ENCODE measurements around the gene THNSL1. TPM values are rescaled to one million over a fixed set of nuclear protein-coding genes. Genes with fewer than 3 reads are reported as not detected.

Gene THNSL1
- total and polyA plus RNA-seq, 2 donors (not counting 1 experiment from before 2014, with no cell fraction given), result 1.6 to 4.3 TPM

- Histone ChIP-seq H3K27me3 (ENCODE audit: control insufficient read depth, insufficient read depth, low read length) (no peaks in the 10 kb centered on the region), H3K4me1 (ENCODE audit: control insufficient read depth, extremely low read depth, insufficient read depth, low read length) (no peaks in the 10 kb centered on the region), H2AFZ (ENCODE audit: low read length) (no peak overlapping the region), H3K9me3 (ENCODE audit: control insufficient read depth, insufficient read depth, low read depth, low read length) (no peaks in the 10 kb centered on the region), H3K79me2 (ENCODE audit: control insufficient read depth, insufficient read depth, low read length) (no peaks in the 10 kb centered on the region), H3K4me3 (replicated peaks in 1 of 4; ENCODE audit: control extremely low read depth in 1 of 4, insufficient read depth in 1 of 4, low read depth in 3 of 4, low read length in 4 of 4) (no peak overlapping the region), H4K20me1 (ENCODE audit: control insufficient read depth, extremely low read depth, insufficient read depth, low read length) (no peaks in the 10 kb centered on the region), H3K4me2 (ENCODE audit: extremely low read depth, insufficient read depth, low read length) (no peak overlapping the region), H3K36me3 (ENCODE audit: control insufficient read depth, insufficient read depth, low read length) (no peaks in the 10 kb centered on the region), H3K9ac (ENCODE audit: insufficient read depth, low read length) (no peak overlapping the region), H3K27ac (ENCODE audit: insufficient read depth, low read length) (no peak overlapping the region)
- TF ChIP-seq EZH2 (IDR thresholded peaks at IDR 0.05; ENCODE audit: low read length, missing control alignments), result no peak
- TF ChIP-seq, protein P1, sequence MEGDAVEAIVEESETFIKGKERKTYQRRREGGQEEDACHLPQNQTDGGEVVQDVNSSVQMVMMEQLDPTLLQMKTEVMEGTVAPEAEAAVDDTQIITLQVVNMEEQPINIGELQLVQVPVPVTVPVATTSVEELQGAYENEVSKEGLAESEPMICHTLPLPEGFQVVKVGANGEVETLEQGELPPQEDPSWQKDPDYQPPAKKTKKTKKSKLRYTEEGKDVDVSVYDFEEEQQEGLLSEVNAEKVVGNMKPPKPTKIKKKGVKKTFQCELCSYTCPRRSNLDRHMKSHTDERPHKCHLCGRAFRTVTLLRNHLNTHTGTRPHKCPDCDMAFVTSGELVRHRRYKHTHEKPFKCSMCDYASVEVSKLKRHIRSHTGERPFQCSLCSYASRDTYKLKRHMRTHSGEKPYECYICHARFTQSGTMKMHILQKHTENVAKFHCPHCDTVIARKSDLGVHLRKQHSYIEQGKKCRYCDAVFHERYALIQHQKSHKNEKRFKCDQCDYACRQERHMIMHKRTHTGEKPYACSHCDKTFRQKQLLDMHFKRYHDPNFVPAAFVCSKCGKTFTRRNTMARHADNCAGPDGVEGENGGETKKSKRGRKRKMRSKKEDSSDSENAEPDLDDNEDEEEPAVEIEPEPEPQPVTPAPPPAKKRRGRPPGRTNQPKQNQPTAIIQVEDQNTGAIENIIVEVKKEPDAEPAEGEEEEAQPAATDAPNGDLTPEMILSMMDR (conservative IDR thresholded peaks at IDR 0.05 in 1 of 2, IDR thresholded peaks at IDR 0.05 in 1 of 2; ENCODE audit: low read depth in 1 of 2, low read length in 2 of 2), result no peak
- peak in 1 of 2 donors; percentile 8 for DNase-seq (ENCODE audit: low read depth in 2 of 2)
These were observed 34.0 kb downstream of the THNSL1 start for GRCh38 chr10:25050402-25050801.

DNA sequence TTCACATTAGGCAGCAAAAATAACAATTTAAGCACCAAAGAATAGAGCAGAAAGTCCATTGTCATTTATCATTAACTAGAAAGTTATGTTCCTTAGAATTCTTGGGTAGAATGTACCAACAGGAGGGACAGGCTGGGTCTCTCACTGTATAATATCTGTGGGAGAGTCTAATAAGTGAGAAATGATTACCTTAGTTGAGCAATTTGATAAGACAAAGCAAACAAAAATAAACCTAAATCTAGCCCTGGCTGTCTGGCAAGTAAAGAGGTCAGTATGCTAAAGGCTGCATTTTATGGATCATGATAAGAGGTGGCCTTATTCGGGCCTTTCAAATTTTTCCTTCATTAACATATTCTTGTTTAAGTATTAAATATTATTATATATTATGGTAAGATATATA lies 35.6 kb downstream of the THNSL1 start:
- H3K4me2 ChIP-seq (ENCODE audit: extremely low read depth, insufficient read depth, low read length), result no peak overlapping the region
- H3K9me3 ChIP-seq (ENCODE audit: control insufficient read depth, insufficient read depth, low read depth, low read length), result no peaks in the 10 kb centered on the region
- no peaks in the 10 kb centered on the region for H3K36me3 ChIP-seq (ENCODE audit: control insufficient read depth, insufficient read depth, low read length)
- no peak for DNase-seq (ENCODE audit: low read depth in 2 of 2)
- no peak overlapping the region for H3K4me3 ChIP-seq (replicated peaks in 1 of 4; ENCODE audit: control extremely low read depth in 1 of 4, insufficient read depth in 1 of 4, low read depth in 3 of 4, low read length in 4 of 4)
- no peak overlapping the region for H3K27ac ChIP-seq (ENCODE audit: insufficient read depth, low read length)
- TF ChIP-seq, protein P1 (conservative IDR thresholded peaks at IDR 0.05 in 1 of 2, IDR thresholded peaks at IDR 0.05 in 1 of 2; ENCODE audit: low read depth in 1 of 2, low read length in 2 of 2), result no peak
- no peak for TF ChIP-seq EZH2 (IDR thresholded peaks at IDR 0.05; ENCODE audit: low read length, missing control alignments)
- no peak overlapping the region for H2AFZ ChIP-seq (ENCODE audit: low read length)
- no peak overlapping the region for H3K9ac ChIP-seq (ENCODE audit: insufficient read depth, low read length)
- no peaks in the 10 kb centered on the region for H4K20me1 ChIP-seq (ENCODE audit: control insufficient read depth, extremely low read depth, insufficient read depth, low read length)
- H3K27me3 ChIP-seq (ENCODE audit: control insufficient read depth, insufficient read depth, low read length), result no peaks in the 10 kb centered on the region
- no peaks in the 10 kb centered on the region for H3K4me1 ChIP-seq (ENCODE audit: control insufficient read depth, extremely low read depth, insufficient read depth, low read length)
- no peaks in the 10 kb centered on the region for H3K79me2 ChIP-seq (ENCODE audit: control insufficient read depth, insufficient read depth, low read length)

DNA sequence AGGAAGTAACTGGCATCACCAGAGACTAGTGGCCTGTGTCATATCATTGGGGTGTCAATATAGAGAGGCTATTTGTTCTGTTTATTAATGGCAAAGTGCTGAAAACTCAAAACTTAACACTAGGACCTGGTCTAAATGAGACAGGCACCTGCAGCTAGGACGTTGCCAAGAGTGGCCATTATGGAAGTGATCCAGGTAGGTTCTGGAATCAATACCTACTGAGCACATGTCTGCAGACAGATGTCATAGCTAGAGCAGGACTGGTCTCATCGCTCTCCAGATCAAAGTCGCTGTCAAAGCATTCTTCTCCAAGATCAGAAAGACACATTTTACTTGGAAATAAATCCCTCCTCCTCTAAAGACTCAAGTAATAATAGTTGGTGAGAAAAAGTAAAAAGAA lies 40.3 kb downstream of the THNSL1 start:
- no peaks in the 10 kb centered on the region for H3K36me3 ChIP-seq (ENCODE audit: control insufficient read depth, insufficient read depth, low read length)
- no peaks in the 10 kb centered on the region for H4K20me1 ChIP-seq (ENCODE audit: control insufficient read depth, extremely low read depth, insufficient read depth, low read length)
- DNase-seq (ENCODE audit: low read depth in 2 of 2), result no peak
- H3K4me3 ChIP-seq (replicated peaks in 1 of 4; ENCODE audit: control extremely low read depth in 1 of 4, insufficient read depth in 1 of 4, low read depth in 3 of 4, low read length in 4 of 4), result no peak overlapping the region
- H3K9ac ChIP-seq (ENCODE audit: insufficient read depth, low read length), result no peak overlapping the region
- no peak overlapping the region for H3K27ac ChIP-seq (ENCODE audit: insufficient read depth, low read length)
- no peaks in the 10 kb centered on the region for H3K27me3 ChIP-seq (ENCODE audit: control insufficient read depth, insufficient read depth, low read length)
- no peaks in the 10 kb centered on the region for H3K4me1 ChIP-seq (ENCODE audit: control insufficient read depth, extremely low read depth, insufficient read depth, low read length)
- H3K79me2 ChIP-seq (ENCODE audit: control insufficient read depth, insufficient read depth, low read length), result no peaks in the 10 kb centered on the region
- no peaks in the 10 kb centered on the region for H3K9me3 ChIP-seq (ENCODE audit: control insufficient read depth, insufficient read depth, low read depth, low read length)
- no peak overlapping the region for H3K4me2 ChIP-seq (ENCODE audit: extremely low read depth, insufficient read depth, low read length)
- no peak overlapping the region for H2AFZ ChIP-seq (ENCODE audit: low read length)
- TF ChIP-seq EZH2 (IDR thresholded peaks at IDR 0.05; ENCODE audit: low read length, missing control alignments), result no peak
- TF ChIP-seq, protein P1 (conservative IDR thresholded peaks at IDR 0.05 in 1 of 2, IDR thresholded peaks at IDR 0.05 in 1 of 2; ENCODE audit: low read depth in 1 of 2, low read length in 2 of 2), result no peak
